Prostate gland (tissue), 2 donors: ENCODE data around the gene ABCD2. TPM values are rescaled to one million over a fixed set of nuclear protein-coding genes. Genes with fewer than 3 reads are reported as not detected.
"Not testable (repeated sequence)": the region's sequence is repeated elsewhere in the genome, so short reads cannot be mapped to it uniquely, and the experiment has no call there.

ENCODE experiments used
- DNase-seq: peaks from one replicate; pipeline ENCODE4 v3.0.0-alpha.2; 2019; ENCODE audit warnings: low spot score
- H3K27ac ChIP-seq, 2 donors: fragments of 200-600 bp; sonication (generic); 2 replicates each; pipeline ENCODE4 v1.5.1; 2017 to 2019
- H3K27me3 ChIP-seq: fragments of 200-600 bp; sonication (generic); replicated peaks from 2 replicates; pipeline ENCODE4 v1.5.1; 2019; ENCODE audit not compliant: insufficient read depth
- H3K36me3 ChIP-seq, 2 donors: fragments of 200-600 bp; sonication (generic); 1 replicate in 1 of 2; 2 replicates in 1 of 2; pipeline versions ENCODE4 v1.5.1 to v1.8.1; 2017 to 2019
- H3K4me1 ChIP-seq: fragments of 200-600 bp; sonication (generic); replicated peaks from 2 replicates; pipeline ENCODE4 v1.5.1; 2019
- H3K4me3 ChIP-seq, 2 donors: fragments of 200-600 bp; sonication (generic); 2 replicates each; pipeline ENCODE4 v1.5.1; 2017 to 2019
- H3K9me3 ChIP-seq: fragments of 200-600 bp; sonication (generic); 2 replicates; pipeline ENCODE4 v1.5.1; 2017
- CTCF ChIP-seq, 4 experiments: fragments of 200-600 bp in 2 of 4; fragments of 450-650 bp in 2 of 4; sonication (generic) in 2 of 4; IDR thresholded peaks; 1 replicate in 3 of 4; 2 replicates in 1 of 4; pipeline ENCODE4 v1.5.1; 2016 to 2019; ENCODE audit warnings: antibody characterized with exemption in 4 of 4, mild to moderate bottlenecking in 2 of 4, moderate library complexity in 2 of 4
- POLR2A ChIP-seq: fragments of 450-650 bp; IDR thresholded peaks from one replicate; pipeline ENCODE4 v1.6.1; 2016; ENCODE audit warnings: antibody characterized with exemption, mild to moderate bottlenecking
- POLR2AphosphoS5 ChIP-seq: sonication (generic); formaldehyde crosslinking; IDR thresholded peaks from one replicate; pipeline ENCODE4 v1.6.1; 2017; ENCODE audit warnings: antibody characterized with exemption
- WGBS: methylation state at CpG from one replicate; pipeline ENCODE4 v1.1.5; 2018; 5-methylcytosine and 5-hydroxymethylcytosine counted together
- intact Hi-C: fragments of 100-400 bp; cut with DNase I; formaldehyde crosslinking; loops from one replicate; pipeline ENCODE4 v1.14.2; 2022
- total RNA-seq, 2 donors: library from RNA; depleted of rRNA; stranded (reverse); fragments of >200 nt; gene quantifications; one replicate each; pipeline ENCODE4 v1.1.0, GENCODE V29; 2016

The ABCD2 gene
- total RNA-seq, 2 donors from 2014 or later: 0.40 TPM; not detected in 1

DNA sequence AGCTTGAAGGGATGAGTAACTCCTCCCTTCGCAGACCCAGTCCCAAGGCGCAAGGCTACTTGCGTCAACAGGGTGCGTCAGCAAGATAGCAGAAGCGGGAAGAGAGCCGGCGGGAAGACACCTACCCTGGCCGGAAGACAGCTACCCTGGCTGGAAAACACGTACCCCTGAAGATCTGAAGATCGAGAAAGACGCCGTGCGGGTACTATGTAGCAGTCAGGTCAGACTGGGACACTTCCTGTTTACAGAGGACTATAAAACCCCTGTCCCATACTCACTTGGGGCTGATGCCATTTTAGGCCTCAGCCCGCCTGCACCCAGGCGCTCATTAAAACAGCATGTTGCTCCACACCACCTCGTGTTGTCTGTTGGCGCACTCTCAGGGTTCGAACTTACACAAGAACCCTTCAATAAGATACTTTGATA is 80.9 kb downstream of the ABCD2 start:
- DNase-seq: no peak
- H3K36me3 ChIP-seq: no peaks in the 10 kb centered on the region
- TF ChIP-seq POLR2AphosphoS5: no peak
- no peak for TF ChIP-seq CTCF (IDR thresholded peaks at IDR 0.05)
- no peak for TF ChIP-seq POLR2A
- intact Hi-C loops: no loop called here
- no peaks in the 10 kb centered on the region for H3K27me3 ChIP-seq
- H3K9me3 ChIP-seq: no peaks in the 10 kb centered on the region
- H3K4me3 ChIP-seq: no peak overlapping the region
- 96% methylated on average over 18 of the region's 18 CpGs for WGBS
- H3K4me1 ChIP-seq: no peaks in the 10 kb centered on the region
- no peak overlapping the region for H3K27ac ChIP-seq

- H3K4me1 ChIP-seq: no peaks in the 10 kb centered on the region
- no peak overlapping the region for H3K4me3 ChIP-seq
- no peaks in the 10 kb centered on the region for H3K9me3 ChIP-seq
- H3K36me3 ChIP-seq: no peaks in the 10 kb centered on the region
- H3K27me3 ChIP-seq: no peaks in the 10 kb centered on the region
- H3K27ac ChIP-seq: no peak overlapping the region
- TF ChIP-seq POLR2A (no peak), POLR2AphosphoS5 (no peak)
- intact Hi-C loops: no loop called here
- DNase-seq: no peak
Measured at GRCh38 chr12:39533951-39534350, 85.7 kb downstream of the ABCD2 start.

DNA sequence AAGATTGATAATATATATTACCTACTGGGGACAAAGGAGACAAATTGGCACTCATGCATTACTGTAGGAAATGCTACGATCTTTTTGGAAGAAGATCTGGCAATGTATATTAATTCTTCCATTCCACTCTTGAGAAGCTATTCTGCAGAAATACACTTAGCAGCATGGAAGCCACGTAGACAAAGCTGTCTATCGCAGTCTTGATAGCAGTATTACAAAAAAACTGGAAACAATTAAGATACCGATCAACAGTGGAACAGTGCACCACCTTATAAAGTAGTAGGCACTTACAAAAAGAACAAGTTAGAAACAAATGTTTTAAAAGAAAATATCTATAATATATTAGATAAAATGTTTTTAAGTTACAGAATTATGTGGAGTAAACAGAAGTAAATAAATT is 87.2 kb downstream of the ABCD2 start:
- WGBS: 79% methylated on average over 4 of the region's 4 CpGs
- no peaks in the 10 kb centered on the region for H3K36me3 ChIP-seq
- DNase-seq: no peak
- H3K4me1 ChIP-seq: no peaks in the 10 kb centered on the region
- intact Hi-C loops: no loop called here
- no peaks in the 10 kb centered on the region for H3K9me3 ChIP-seq
- H3K27me3 ChIP-seq: no peaks in the 10 kb centered on the region
- no peak overlapping the region for H3K4me3 ChIP-seq
- TF ChIP-seq CTCF (IDR thresholded peaks at IDR 0.05): no peak
- TF ChIP-seq POLR2AphosphoS5: no peak
- TF ChIP-seq POLR2A: no peak
- H3K27ac ChIP-seq: no peak overlapping the region

DNA sequence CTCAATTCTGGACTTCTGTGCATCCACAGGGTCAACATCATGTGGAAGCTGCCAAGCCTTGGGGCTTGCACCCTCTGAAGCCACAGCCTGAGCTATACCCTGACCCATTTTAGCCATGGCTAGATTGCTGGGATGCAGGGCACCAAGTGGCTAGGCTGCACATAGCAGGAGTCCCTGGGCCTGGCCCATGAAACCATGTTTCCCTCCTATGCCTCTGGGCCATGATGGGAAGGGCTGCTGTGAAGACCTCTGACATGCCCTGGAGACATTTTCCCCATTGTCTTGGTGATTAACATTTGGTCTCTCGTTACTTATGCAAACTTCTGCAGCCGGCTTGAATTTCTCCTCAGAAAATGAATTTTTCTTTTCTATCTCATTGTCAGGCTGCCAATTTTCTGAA is 92.6 kb downstream of the ABCD2 start:
- intact Hi-C loops: no loop called here
- no peaks in the 10 kb centered on the region for H3K27me3 ChIP-seq

GRCh38 chr12:39522167-39522566 is 97.4 kb downstream of the ABCD2 start:
- H3K27ac ChIP-seq, H3K9me3 ChIP-seq, intact Hi-C loops, H3K36me3 ChIP-seq, H3K27me3 ChIP-seq, H3K4me1 ChIP-seq, DNase-seq, H3K4me3 ChIP-seq: not testable (repeated sequence)

More for the DNA sequence above, 92.6 kb downstream of the ABCD2 start:
- no peak for DNase-seq
- Histone ChIP-seq H3K27ac (no peak overlapping the region), H3K4me3 (no peak overlapping the region), H3K9me3 (no peaks in the 10 kb centered on the region), H3K36me3 (no peaks in the 10 kb centered on the region), H3K4me1 (no peaks in the 10 kb centered on the region)
- no peak for TF ChIP-seq POLR2A
- no peak for TF ChIP-seq POLR2AphosphoS5
- no peak for TF ChIP-seq CTCF (IDR thresholded peaks at IDR 0.05)
- WGBS: 77% methylated on average over 2 of the region's 2 CpGs

- H3K9me3 ChIP-seq: no peaks in the 10 kb centered on the region
- DNase-seq: no peak
- H3K27ac ChIP-seq: no peak overlapping the region
- no peak for TF ChIP-seq POLR2AphosphoS5
- no peak for TF ChIP-seq POLR2A
- no peak for TF ChIP-seq CTCF (IDR thresholded peaks at IDR 0.05)
- 100% methylated on average over 1 of the region's 1 CpG for WGBS
- H3K4me1 ChIP-seq: no peaks in the 10 kb centered on the region
- no peak overlapping the region for H3K4me3 ChIP-seq
- H3K27me3 ChIP-seq: no peaks in the 10 kb centered on the region
- intact Hi-C loops: no loop called here
- no peaks in the 10 kb centered on the region for H3K36me3 ChIP-seq
Measured at GRCh38 chr12:39510001-39510400, 109.6 kb downstream of the ABCD2 start.
